ENCODE results near the gene SCAMP2. TPM values are rescaled to one million over a fixed set of nuclear protein-coding genes. Genes with fewer than 3 reads are reported as not detected.
A peak's percentile ranks its signal among the peaks of the same experiment; 100 is the strongest.
"Not testable (repeated sequence)": the region's sequence is repeated elsewhere in the genome, so short reads cannot be mapped to it uniquely, and the experiment has no call there.

The SCAMP2 gene, protein sequence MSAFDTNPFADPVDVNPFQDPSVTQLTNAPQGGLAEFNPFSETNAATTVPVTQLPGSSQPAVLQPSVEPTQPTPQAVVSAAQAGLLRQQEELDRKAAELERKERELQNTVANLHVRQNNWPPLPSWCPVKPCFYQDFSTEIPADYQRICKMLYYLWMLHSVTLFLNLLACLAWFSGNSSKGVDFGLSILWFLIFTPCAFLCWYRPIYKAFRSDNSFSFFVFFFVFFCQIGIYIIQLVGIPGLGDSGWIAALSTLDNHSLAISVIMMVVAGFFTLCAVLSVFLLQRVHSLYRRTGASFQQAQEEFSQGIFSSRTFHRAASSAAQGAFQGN
- 100 to 1,000 TPM in 2 of 4 donors, 10 to 100 TPM in 2; 59.3 to 129 (median 104) TPM for total RNA-seq

DNA sequence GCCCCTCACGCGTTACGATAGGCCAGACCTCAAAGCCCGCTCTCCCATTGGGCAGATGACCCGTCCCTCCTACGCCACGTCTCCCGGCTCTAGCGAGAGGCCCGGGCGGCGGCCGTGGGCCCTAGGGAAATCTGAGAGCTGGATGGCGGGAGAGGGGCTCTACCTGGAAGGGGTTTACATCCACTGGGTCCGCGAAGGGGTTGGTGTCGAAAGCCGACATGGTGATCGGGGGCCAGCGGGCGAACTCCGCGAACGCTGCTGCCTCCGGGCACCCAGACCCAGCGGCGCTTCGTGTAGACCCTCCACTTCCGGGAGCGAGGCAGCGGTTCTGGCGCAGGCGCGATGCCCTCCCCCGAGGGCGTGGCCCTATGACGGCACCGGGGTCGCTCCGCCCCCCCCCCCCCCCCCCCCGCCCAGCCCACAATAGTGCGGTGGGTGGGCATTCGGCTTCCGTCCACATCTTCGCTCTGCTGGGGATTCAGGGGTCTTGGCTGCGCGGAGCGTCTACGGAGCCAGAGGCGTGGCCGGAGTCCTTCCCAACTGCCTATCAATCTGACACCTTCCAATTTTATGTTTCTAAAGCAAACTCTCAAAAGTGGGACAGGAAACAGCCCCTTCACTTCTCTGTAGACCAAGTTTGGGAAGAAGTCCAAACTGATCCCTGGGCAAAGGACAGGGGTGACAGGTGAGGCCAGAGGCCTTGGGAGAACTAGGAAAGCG is at the start of gene SCAMP2:
SCAMP2 (minus strand) TSS at position 330 of the 720 bp plus-strand sequence; CDS start at position 220, 110 bp downstream.
- no peaks in the 10 kb centered on the region for H3K9me3 ChIP-seq

DNA sequence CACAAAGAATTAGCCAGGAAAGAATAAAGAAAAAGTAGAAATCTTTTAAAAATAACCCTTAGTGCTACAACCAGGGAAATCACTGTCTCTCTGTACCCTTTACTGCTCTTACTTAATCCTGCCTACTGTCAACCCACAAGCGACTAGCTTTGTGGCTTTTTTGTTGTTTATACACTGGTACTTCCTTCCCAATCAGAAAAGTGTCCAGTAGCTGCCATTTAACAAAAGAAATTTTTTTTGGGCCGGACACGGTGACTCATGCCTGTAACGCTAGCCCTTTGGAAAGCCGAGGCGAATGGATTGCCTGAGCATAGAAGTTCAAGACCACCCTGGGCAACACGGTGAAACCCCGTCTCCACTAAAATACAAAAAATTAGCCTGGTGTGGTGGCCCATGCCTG is 47.3 kb upstream of the SCAMP2 start:
- intact Hi-C loops (cut with DNase I) = no loop called here
- no peak overlapping the region for H3K27ac ChIP-seq
- TF ChIP-seq POLR2A (IDR thresholded peaks at IDR 0.05) = no peak
- TF ChIP-seq, protein P1, sequence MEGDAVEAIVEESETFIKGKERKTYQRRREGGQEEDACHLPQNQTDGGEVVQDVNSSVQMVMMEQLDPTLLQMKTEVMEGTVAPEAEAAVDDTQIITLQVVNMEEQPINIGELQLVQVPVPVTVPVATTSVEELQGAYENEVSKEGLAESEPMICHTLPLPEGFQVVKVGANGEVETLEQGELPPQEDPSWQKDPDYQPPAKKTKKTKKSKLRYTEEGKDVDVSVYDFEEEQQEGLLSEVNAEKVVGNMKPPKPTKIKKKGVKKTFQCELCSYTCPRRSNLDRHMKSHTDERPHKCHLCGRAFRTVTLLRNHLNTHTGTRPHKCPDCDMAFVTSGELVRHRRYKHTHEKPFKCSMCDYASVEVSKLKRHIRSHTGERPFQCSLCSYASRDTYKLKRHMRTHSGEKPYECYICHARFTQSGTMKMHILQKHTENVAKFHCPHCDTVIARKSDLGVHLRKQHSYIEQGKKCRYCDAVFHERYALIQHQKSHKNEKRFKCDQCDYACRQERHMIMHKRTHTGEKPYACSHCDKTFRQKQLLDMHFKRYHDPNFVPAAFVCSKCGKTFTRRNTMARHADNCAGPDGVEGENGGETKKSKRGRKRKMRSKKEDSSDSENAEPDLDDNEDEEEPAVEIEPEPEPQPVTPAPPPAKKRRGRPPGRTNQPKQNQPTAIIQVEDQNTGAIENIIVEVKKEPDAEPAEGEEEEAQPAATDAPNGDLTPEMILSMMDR (IDR thresholded peaks at IDR 0.05) = no peak
- H3K36me3 ChIP-seq = peaks cover 55 to 77% of the 10 kb centered on the region in 2 donors
- DNase-seq = no peak
- no peaks in the 10 kb centered on the region for H3K27me3 ChIP-seq
- WGBS, 2 donors = 84% methylated on average over 8 of the region's 8 CpGs
- no peak overlapping the region for H3K4me3 ChIP-seq (replicated peaks in 1 of 3)
- no peaks in the 10 kb centered on the region for H3K4me1 ChIP-seq
- H3K9me3 ChIP-seq = no peaks in the 10 kb centered on the region

More for the DNA sequence above, at the start of gene SCAMP2:
- Histone ChIP-seq H3K4me1 (peaks cover 39 to 49% of the 10 kb centered on the region in 2 donors), H3K27ac (peak within 1 kb of the TSS; percentile 82 to 90 (median 88)), H3K36me3 (no peaks in the 10 kb centered on the region), H3K4me3 (replicated peaks in 1 of 3) (peak within 1 kb of the TSS; percentile 45 to 97 (median 59)), H3K27me3 (no peaks in the 10 kb centered on the region)
- 0 to 1% methylated on average over 3 to 42 of the region's 52 CpGs for WGBS, 2 donors
- DNase-seq = peak; percentile 94 to 95
- intact Hi-C loops (cut with DNase I) = no loop called here
- peak; percentile 56 to 89 for TF ChIP-seq POLR2A (IDR thresholded peaks at IDR 0.05)
- TF ChIP-seq, protein P1 (IDR thresholded peaks at IDR 0.05) = no peak

DNA sequence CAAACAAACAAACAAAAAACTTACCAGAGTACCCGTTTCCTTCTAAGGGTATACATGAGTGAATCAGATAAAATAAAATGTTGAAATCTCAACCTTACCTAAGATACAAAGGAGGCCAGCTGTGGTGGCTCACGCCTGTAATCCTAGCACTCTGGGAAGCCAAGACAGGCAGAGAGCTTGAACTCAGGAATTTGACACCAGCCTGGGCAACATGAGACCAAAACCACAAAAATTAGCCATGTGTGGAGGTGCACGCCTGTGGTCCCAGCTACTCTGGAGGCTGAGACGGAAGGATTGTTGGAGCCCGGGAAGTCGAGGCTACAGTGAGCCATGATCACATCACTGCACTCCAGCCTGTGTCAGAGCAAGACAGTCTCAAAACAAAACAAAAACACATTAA is 44.5 kb upstream of the SCAMP2 start:
- TF ChIP-seq POLR2A (IDR thresholded peaks at IDR 0.05) = no peak
- TF ChIP-seq, protein P1 (IDR thresholded peaks at IDR 0.05) = no peak
- no peak overlapping the region for H3K27ac ChIP-seq
- H3K27me3 ChIP-seq = no peaks in the 10 kb centered on the region
- intact Hi-C loops (cut with DNase I) = no loop called here
- DNase-seq = no peak
- peaks cover 50 to 63% of the 10 kb centered on the region in 2 donors for H3K36me3 ChIP-seq
- 93 to 94% methylated on average over 6 of the region's 6 CpGs for WGBS, 2 donors
- H3K4me1 ChIP-seq = peaks cover 8 to 11% of the 10 kb centered on the region in 2 donors
- no peaks in the 10 kb centered on the region for H3K9me3 ChIP-seq
- H3K4me3 ChIP-seq (replicated peaks in 1 of 3) = no peak overlapping the region

DNA sequence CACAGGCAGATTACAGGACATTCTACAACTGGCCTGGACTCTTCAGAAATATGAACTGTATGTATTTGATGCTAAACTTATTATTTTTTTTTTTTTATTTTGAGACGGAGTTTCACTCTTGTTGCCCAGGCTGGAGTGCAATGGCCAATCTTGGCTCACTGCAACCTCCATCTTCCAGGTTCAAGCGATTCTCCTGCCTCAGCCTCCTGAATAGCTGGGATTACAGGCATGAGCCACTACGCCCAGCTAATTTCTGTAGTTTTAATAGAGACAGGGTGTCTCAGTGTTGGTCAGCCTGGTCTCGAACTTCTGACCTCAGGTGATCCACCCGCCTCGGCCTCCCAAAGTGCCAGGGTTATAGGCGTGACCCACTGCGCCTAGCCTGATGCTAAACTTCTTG is 40.6 kb upstream of the SCAMP2 start:
- H3K4me3 ChIP-seq (replicated peaks in 1 of 3); H3K27me3 ChIP-seq; DNase-seq; H3K9me3 ChIP-seq; intact Hi-C loops (cut with DNase I): not testable (repeated sequence)
- 95% methylated on average over 8 of the region's 8 CpGs for WGBS, 2 donors
- H3K4me1 ChIP-seq = peaks cover 8 to 13% of the 10 kb centered on the region in 2 donors
- peak overlapping the region; percentile 66 to 90 (median 66) for H3K27ac ChIP-seq
- peaks cover 18 to 34% of the 10 kb centered on the region in 2 donors for H3K36me3 ChIP-seq

DNA sequence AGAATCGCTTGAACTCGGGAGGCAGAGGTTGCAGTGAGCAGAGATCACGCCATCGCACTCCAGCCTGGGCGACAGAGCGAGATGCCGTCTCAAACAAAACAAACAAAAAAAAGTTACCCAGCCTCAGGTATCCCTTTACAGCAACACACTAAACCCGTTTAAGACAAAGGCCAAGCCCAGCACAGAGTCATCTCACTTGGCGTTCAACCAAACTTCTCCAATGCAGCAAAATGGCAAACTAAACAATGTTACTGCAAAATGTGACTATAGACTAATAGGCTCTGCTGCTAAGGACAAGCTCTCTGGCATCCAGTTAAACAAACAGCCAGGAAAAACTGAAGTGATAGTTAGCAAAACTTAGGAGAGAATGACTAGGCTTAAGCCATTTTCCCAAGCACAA is 39.9 kb upstream of the SCAMP2 start:
- 68 to 69% methylated on average over 9 of the region's 9 CpGs for WGBS, 2 donors
- TF ChIP-seq, protein P1 (IDR thresholded peaks at IDR 0.05) = no peak
- TF ChIP-seq POLR2A (IDR thresholded peaks at IDR 0.05) = peak in 1 of 2 donors; percentile 20
- H3K27me3 ChIP-seq = no peaks in the 10 kb centered on the region
- no peak overlapping the region for H3K4me3 ChIP-seq (replicated peaks in 1 of 3)
- no peaks in the 10 kb centered on the region for H3K9me3 ChIP-seq
- peak overlapping the region; percentile 66 to 90 (median 81) for H3K27ac ChIP-seq
- H3K4me1 ChIP-seq = peaks cover 8 to 13% of the 10 kb centered on the region in 2 donors
- H3K36me3 ChIP-seq = peaks cover 13 to 28% of the 10 kb centered on the region in 2 donors
- intact Hi-C loops (cut with DNase I) = no loop called here
- DNase-seq = peak; percentile 62 to 64

Data from thyroid gland (tissue), 4 donors.